GM21367 (cell line): ENCODE results near the gene MGMT.

Experiments
- ATAC-seq: cut with Tn5 transposase; IDR thresholded peaks from one replicate; pipeline ENCODE4 v1.9.1; 2021; ENCODE audit not compliant: unreplicated experiment

The MGMT gene

GRCh38 chr10:129768437-129769355, 301.7 kb downstream of the MGMT start:
- no peak for ATAC-seq

- no peak for ATAC-seq
Measured at GRCh38 chr10:129769381-129770116, 302.5 kb downstream of the MGMT start.

DNA sequence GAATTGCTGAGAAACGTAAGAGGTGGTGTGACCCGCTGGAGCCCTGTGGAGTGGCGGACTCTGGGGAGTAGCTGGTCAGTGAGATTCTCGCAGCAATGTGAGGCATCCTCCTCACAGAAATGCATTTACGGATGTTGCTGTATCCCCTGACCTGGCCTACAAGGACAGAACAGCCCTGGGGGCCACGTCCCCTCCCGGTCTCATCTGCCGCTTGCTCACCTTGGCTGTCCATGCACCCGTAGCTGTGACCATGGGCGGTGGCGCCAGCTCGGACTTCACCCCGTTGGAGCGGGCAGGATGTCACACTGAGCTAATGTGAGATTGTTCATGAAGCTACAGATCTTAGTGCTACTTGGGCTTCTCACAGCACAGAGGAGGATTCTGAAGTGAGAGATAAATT, 303.2 kb downstream of the MGMT start:
- no peak for ATAC-seq

DNA sequence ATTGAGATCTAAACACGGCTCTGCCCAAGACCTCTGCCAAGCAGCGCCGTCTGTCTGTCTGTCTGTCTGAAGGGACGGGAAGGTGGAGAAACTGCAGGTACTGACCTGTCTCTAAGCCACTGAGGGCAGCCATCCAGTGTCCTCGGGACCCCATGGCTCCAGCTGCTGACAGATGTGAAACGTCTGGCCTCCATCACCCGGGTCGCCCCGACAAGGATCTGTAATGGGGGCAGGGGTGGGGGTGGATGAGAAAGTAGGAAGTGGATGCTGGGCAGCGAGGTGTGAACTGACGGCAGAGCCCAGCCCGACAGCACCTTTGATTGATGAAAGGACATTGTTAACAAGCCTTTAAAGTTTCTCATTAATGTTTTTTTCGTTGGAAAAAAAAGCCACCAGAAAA, 304.0 kb downstream of the MGMT start:
- ATAC-seq = no peak

GRCh38 chr10:129771576-129771975, 304.5 kb downstream of the MGMT start:
- no peak for ATAC-seq

GRCh38 chr10:129771991-129772431, 305.0 kb downstream of the MGMT start:
- no peak for ATAC-seq

- ATAC-seq = no peak
Measured at GRCh38 chr10:129772468-129773358, 305.7 kb downstream of the MGMT start.

- ATAC-seq = no peak
Measured at GRCh38 chr10:129773359-129773990, 306.4 kb downstream of the MGMT start.

DNA sequence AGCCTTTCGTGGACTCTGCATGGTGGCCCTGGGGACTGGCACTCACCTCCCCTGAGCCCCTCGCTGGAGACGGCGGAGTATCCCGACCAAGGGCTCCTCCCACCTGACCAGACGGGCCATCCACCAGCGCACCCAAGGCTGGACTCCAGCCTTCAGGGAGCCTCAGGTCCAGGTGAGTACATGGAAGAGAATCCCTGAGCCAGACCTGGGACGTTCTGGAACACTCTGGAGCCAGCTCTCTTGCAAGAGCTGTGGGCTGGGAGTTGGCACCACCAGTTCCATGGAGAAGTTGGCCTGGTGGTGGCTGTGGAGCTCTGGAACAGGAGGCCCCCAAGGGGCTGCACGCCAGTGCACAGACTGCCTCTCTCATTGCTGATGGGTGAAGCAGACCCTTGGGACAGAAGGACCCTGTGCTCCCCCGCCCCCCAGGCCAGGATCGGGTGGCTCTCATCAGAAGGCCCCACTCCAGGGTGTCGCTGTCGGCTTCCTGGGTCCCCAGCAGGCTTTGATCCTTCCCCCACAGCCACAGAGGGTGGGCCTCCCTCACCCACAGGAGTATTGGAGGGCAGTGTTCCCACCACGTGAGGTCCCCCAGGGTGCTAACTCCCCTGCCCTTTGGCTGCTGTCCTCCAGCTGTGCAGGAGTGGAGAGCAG, 307.2 kb downstream of the MGMT start:
- ATAC-seq = no peak

DNA sequence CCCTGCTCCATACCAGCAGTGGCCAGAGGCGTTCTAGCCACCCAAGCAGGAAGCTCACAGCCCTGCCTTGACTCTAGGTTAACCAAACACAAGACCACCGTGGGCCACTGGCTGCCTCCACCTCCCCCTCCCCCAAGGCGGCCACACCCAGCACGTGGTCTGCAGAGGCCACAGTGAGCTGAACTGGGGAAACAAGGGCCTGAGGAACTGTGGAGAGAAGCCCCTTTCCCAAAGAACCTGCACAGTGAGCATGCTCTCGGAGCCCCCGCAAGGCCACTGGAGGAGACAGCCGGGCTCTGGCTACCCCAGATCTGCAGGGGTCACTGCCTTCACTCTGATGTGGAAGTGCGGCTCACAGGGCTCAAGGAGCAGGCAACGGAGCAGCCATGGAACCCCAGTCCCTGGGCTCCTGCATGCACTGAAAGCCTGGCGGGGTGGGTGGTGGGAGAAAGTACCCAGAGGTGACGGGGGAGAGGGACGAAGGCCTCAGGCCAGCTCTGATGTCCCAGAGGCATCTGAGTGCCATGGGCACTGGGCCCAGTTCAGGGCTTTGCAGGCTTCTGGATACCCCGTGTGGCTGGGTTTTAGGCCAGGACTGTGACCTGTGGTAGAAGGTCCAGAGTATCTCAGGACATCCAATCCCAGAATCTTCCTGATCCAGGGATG, 307.8 kb downstream of the MGMT start:
- no peak for ATAC-seq

GRCh38 chr10:129775681-129776080, 308.6 kb downstream of the MGMT start:
- ATAC-seq = no peak

DNA sequence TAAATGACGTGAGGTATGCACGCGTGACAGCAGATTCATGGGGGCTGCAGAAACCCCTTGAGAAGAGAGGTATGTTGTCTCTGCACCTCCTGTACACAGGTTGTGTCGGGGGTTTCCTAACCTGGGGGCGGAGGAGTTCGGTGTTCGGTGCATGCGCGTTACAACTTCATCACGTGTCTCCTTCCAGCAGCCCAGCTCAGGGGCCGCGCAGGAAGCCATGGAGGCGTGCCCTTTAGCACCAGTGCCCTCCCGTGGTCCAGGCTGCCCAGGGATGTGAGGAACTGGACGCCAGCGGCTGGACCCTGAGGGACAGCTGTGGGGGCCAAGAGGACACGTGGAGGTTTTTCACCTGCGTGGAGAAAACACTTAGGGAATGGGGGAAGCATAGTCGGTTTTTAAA, 310.6 kb downstream of the MGMT start:
- ATAC-seq = no peak

DNA sequence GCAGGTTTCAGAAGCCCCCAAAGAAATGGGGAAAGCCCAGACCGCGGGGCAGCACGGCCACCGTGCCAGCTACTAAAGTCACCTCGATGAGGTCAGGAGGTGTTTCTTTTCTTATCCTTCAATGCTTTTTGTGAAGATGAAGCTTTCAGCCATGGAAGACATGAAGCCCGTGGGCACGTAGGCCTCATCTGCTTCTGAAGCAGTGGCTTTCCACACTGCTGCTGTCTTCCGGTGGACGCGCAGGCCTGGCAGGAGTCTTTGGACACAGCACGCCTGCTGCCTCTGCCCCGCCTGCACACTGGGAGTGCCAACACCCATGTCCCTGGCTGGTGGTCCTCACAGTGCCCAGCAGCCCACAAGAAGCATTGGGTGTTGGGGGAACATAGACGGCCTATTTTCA, 311.5 kb downstream of the MGMT start:
- ATAC-seq = no peak

DNA sequence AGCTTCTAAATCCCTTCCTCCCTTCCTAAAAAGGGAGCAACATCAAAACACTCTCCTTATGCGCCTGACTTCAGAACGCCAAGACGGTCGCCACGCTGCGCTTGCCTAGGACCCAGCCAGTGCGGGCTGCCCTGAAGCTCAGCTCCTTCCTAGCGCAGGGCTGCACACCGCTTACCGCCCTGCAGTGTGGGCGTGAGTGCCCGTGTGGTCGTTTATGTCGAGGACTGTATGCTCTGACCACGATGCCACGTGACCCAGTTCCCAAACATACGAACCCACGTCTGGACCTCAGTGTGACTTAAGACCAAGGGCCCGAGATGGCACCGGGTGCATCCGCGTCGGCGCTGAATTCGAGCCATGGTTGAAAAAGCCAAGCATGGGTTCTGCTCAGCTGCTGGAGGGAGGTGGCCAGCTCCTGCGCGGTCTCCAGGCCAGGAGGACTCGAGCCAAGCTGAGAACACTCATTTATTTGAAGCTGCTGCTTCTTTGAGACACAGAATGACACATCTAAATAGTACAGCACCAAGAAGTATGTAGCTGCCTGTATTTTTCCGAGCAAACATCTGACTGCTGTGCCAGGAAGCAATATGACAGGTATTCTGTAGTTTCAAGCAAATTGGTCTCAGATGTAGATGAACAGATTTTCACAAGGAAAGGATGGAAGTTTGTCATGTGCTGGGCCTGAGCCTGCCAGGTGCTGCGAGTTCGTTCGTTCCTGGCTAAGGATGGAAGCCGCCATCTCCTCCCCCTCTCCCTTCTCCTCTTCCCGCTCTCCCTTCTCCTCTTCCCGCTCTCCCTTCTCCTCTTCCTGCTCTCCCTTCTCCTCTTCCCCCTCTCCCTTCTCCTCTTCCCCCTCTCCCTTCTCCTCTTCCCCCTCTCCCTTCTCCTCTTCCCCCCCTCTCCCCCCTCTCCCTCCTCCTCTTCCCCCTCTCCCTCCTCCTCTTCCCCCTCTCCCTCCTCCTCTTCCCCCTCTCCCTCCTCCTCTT, 312.4 kb downstream of the MGMT start:
- ATAC-seq = no peak

- no peak for ATAC-seq
Measured at GRCh38 chr10:129780198-129780597, 313.2 kb downstream of the MGMT start.

- no peak for ATAC-seq
Measured at GRCh38 chr10:129780901-129781795, 314.1 kb downstream of the MGMT start.

- no peak for ATAC-seq
Measured at GRCh38 chr10:129784291-129784690, 317.2 kb downstream of the MGMT start.
